Renal pelvis (tissue), 4 donors: Measurements from ENCODE around the gene FGF14. TPM values are rescaled to one million over a fixed set of nuclear protein-coding genes. Genes with fewer than 3 reads are reported as not detected.
"Not testable (repeated sequence)": the region's sequence is repeated elsewhere in the genome, so short reads cannot be mapped to it uniquely, and the experiment has no call there.

Experiments used
- DNase-seq: peaks from one replicate; pipeline ENCODE4 v3.0.0-alpha.2; 2013
- polyA plus RNA-seq, 3 donors: library from polyadenylated mRNA; unstranded; fragments of 120-200 nt; gene quantifications; one replicate each; pipeline ENCODE4 v1.2.1, GENCODE V29; 2013; ENCODE audit not compliant: insufficient read length in 3 of 3

FGF14 gene
- polyA plus RNA-seq, 3 donors, result 0.55 to 0.94 (median 0.76) TPM

- DNase-seq, result no peak
Observed at GRCh38 chr13:102195566-102196462, 206.0 kb downstream of the FGF14 start.

GRCh38 chr13:102192858-102193257, 209.0 kb downstream of the FGF14 start:
- no peak for DNase-seq

GRCh38 chr13:102191951-102192502, 209.8 kb downstream of the FGF14 start:
- DNase-seq, result no peak

- no peak for DNase-seq
Observed at GRCh38 chr13:102190930-102191329, 210.9 kb downstream of the FGF14 start.

GRCh38 chr13:102187313-102187712, 214.5 kb downstream of the FGF14 start:
- no peak for DNase-seq

- no peak for DNase-seq
Observed at GRCh38 chr13:102185375-102185984, 216.4 kb downstream of the FGF14 start.

- no peak for DNase-seq
Observed at GRCh38 chr13:102183509-102184182, 218.2 kb downstream of the FGF14 start.

- DNase-seq, result no peak
Observed at GRCh38 chr13:102182170-102182569, 219.7 kb downstream of the FGF14 start.

- DNase-seq, result no peak
Observed at GRCh38 chr13:102177431-102177830, 224.4 kb downstream of the FGF14 start.

- DNase-seq, result no peak
Observed at GRCh38 chr13:102176846-102177245, 225.0 kb downstream of the FGF14 start.

- DNase-seq, result no peak
Observed at GRCh38 chr13:102172406-102172805, 229.4 kb downstream of the FGF14 start.

GRCh38 chr13:102170305-102170704, 231.5 kb downstream of the FGF14 start:
- no peak for DNase-seq

GRCh38 chr13:102169471-102170015, 232.3 kb downstream of the FGF14 start:
- no peak for DNase-seq

GRCh38 chr13:102152790-102153189, 249.1 kb downstream of the FGF14 start:
- DNase-seq, result no peak

- no peak for DNase-seq
Observed at GRCh38 chr13:102147353-102147752, 254.5 kb downstream of the FGF14 start.

GRCh38 chr13:102145750-102146149, 256.1 kb downstream of the FGF14 start:
- no peak for DNase-seq

GRCh38 chr13:102142473-102142826, 259.4 kb downstream of the FGF14 start:
- no peak for DNase-seq

- DNase-seq, result no peak
Observed at GRCh38 chr13:102141625-102142472, 260.0 kb downstream of the FGF14 start.

GRCh38 chr13:102139626-102140025, 262.2 kb downstream of the FGF14 start:
- DNase-seq, result no peak

- DNase-seq, result no peak
Observed at GRCh38 chr13:102138635-102139190, 263.1 kb downstream of the FGF14 start.

- not testable (repeated sequence) for DNase-seq
Observed at GRCh38 chr13:102137904-102138303, 263.9 kb downstream of the FGF14 start.
